ENCODE results near the gene COL12A1.

GRCh38 chr6:75049308-75049707 lies 156.5 kb downstream of the COL12A1 start:
- TF ChIP-seq RAD21 (IDR thresholded peaks at IDR 0.05; ENCODE audit: insufficient read depth, low read depth, low read length) (no peak), NFYA (IDR thresholded peaks at IDR 0.05; ENCODE audit: borderline replicate concordance, low read depth, low read length) (no peak)
